Heart left ventricle (tissue), 16 donors: ENCODE measurements around the gene INTS11. TPM values are rescaled to one million over a fixed set of nuclear protein-coding genes. Genes with fewer than 3 reads are reported as not detected.

Experiments used
- ATAC-seq, 4 donors: fragments of 200-7000 bp; cut with Tn5 transposase; one replicate each; pipeline ENCODE4 v1.9.1; 2020 to 2022; ENCODE audit warnings: moderate library complexity in 4 of 4, mild to moderate bottlenecking in 3 of 4, moderate number of reproducible peaks in 1 of 4
- DNase-seq, 5 donors: peaks; one replicate each; pipeline ENCODE4 v3.0.0-alpha.2; 2020
- H3K27ac ChIP-seq, 12 donors: fragments of 200-600 bp; sonication (generic) in 4 of 12; one replicate each; pipeline versions ENCODE4 v1.5.0 to v1.8.0; 2016 to 2022; ENCODE audit warnings: mild to moderate bottlenecking in 2 of 12
- H3K27me3 ChIP-seq, 9 donors: fragments of 200-600 bp; sonication (generic) in 2 of 9; one replicate each; pipeline versions ENCODE4 v1.5.1 to v1.8.0; 2016 to 2022; ENCODE audit warnings: mild to moderate bottlenecking in 3 of 9
- H3K36me3 ChIP-seq, 9 donors: fragments of 200-600 bp; sonication (generic) in 2 of 9; one replicate each; pipeline versions ENCODE4 v1.5.0 to v1.8.0; 2018 to 2022; ENCODE audit warnings: mild to moderate bottlenecking in 2 of 9
- H3K4me1 ChIP-seq, 12 donors: fragments of 200-600 bp; sonication (generic) in 4 of 12; one replicate each; pipeline versions ENCODE4 v1.5.0 to v1.8.0; 2016 to 2022; ENCODE audit warnings: mild to moderate bottlenecking in 3 of 12
- H3K4me3 ChIP-seq, 12 donors: fragments of 200-600 bp; sonication (generic) in 4 of 12; one replicate each; pipeline versions ENCODE4 v1.5.0 to v1.8.0; 2017 to 2022; ENCODE audit warnings: mild to moderate bottlenecking in 9 of 12, moderate library complexity in 4 of 12
- H3K9me3 ChIP-seq, 12 donors: fragments of 200-600 bp; sonication (generic) in 4 of 12; one replicate each; pipeline versions ENCODE4 v1.5.0 to v1.8.0; 2016 to 2022; ENCODE audit warnings: mild to moderate bottlenecking in 1 of 12
- POLR2A ChIP-seq, 2 donors: fragments of 450-650 bp; IDR thresholded peaks; one replicate each; pipeline ENCODE4 v1.6.1; 2017; ENCODE audit warnings: antibody characterized with exemption in 2 of 2, mild to moderate bottlenecking in 2 of 2, moderate library complexity in 2 of 2
- WGBS, 4 donors: extraction: QIAGEN DNeasy Blood & Tissue Kit in 2 of 4; methylation state at CpG; one replicate each; pipeline versions ENCODE4 v1.1.5 to v1.1.7; 2013 to 2018; 5-methylcytosine and 5-hydroxymethylcytosine counted together
- intact Hi-C, 10 donors: fragments of 100-400 bp; cut with DNase I; formaldehyde crosslinking; loops; one replicate each; pipeline versions ENCODE4 v1.11.1 to v1.14.2; 2022
- polyA plus RNA-seq, 2 donors: library from polyadenylated mRNA; stranded (reverse); fragments of 200-250 nt; gene quantifications; one replicate each; pipeline ENCODE4 v1.2.3, GENCODE V29; 2013
- total RNA-seq, 9 donors: library from RNA; depleted of rRNA in 2 of 9; stranded (reverse); fragments of >200 nt in 2 of 9; fragmentation: NEBNext Ultra II Directional in 3 of 9; extraction: Animal tissue kit (Norgen Biotek cat#: 25700) in 3 of 9; gene quantifications; one replicate each; pipeline versions ENCODE4 v1.1.0 to v1.2.4, GENCODE V29; 2016 to 2023
- TF ChIP-seq, protein P1 (sequence below), 12 donors: fragments of 200-600 bp; sonication (generic) in 4 of 12; IDR thresholded peaks; one replicate each; pipeline versions ENCODE4 v1.5.0 to v1.8.0; 2018 to 2022; ENCODE audit warnings: antibody characterized with exemption in 12 of 12, mild to moderate bottlenecking in 5 of 12
- donor health status: ischemic (EF 13 %, LVEDD 7.1; RV severe dilation, severe dysfunction).
- donor health status: healthy with polysubstance abuse.
- donor health status: DM: no; HTN: yes; CAD: no.
- donor health status: DM: no; HTN: no; CAD: no.
- donor health status: ischemic (EF 25% LVEDD 6.9; RV normal size, moderate dysfunction).
- donor health status: ischemic (EF 25% LVEDD 5.7; RV mildly dilated, moderate dysfunction).
- donor health status: healthy.
- donor health status: DM: yes; HTN: yes; CAD: no.
- donor health status: ischemic (EF 35%, LVEDD 5.7; RV mildly dilated, moderate dysfunction).
- donor health status: nonischemic (EF 11% LVEDD 7.7; RV severe dilation, severe dysfunction).
- donor health status: DM: yes; HTN: yes; CAD: no.
- donor health status: PGD.
- donor health status: ischemic (EF 29% LVEDD 5.4; RV normal size, mild dysfunction).
- donor health status: nonischemic (EF 23%, LVEDD 6.1; RV moderate dilation, normal function).

Gene INTS11
- total and polyA plus RNA-seq, 11 donors, result 46.8 to 117 (median 70.7) TPM

DNA sequence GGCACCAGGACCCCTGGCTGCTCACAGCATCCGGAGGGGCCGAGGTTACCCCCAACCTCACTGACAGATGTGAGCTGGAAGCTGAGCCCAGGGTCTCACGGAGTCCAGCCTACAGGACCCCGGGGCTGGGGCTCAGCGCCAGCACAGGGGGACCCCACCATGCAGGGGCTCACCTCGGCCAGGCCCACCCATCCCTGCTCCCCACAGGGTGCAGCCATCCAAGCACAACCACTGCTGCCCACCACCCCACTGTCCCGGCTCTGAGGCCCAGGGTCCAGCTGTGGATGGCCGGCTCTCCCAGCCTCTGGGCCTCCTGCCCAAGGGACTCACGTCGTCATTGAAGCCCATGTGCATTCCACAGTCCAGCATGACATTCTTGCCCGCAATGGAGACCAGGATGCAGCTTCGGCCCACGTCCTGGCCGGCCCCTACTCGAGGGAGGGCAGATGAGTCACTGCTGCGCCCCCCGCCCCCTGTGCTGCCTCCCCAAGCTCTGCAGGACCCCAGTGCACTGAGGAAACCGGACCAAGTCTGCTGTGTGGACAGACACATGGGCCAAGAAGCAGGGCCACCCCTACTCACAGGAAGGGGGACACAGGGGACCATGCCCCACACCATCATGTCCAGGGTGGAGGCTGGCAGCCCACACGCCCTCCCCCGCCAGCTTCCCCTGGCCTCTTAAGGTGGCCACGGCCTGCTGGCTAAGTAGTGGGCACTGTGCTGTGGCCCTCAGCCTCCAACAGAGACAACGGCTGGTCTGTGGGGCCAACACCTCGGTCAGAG, 3.6 kb downstream of the INTS11 start:
- 53 to 73% (median 67%) methylated on average over 13 to 23 of the region's 23 CpGs for WGBS, 4 donors
- Histone ChIP-seq H3K4me3 (no peak overlapping the region), H3K9me3 (no peaks in the 10 kb centered on the region), H3K27me3 (no peaks in the 10 kb centered on the region), H3K36me3 (peaks cover 0 to 48% (median 30%) of the 10 kb centered on the region in 9 donors), H3K4me1 (peaks cover 2 to 66% (median 39%) of the 10 kb centered on the region in 12 donors), H3K27ac (peak overlapping the region in 2 of 12 donors; percentile 37 to 81)
- intact Hi-C loops, result no loop called here
- TF ChIP-seq, protein P1, sequence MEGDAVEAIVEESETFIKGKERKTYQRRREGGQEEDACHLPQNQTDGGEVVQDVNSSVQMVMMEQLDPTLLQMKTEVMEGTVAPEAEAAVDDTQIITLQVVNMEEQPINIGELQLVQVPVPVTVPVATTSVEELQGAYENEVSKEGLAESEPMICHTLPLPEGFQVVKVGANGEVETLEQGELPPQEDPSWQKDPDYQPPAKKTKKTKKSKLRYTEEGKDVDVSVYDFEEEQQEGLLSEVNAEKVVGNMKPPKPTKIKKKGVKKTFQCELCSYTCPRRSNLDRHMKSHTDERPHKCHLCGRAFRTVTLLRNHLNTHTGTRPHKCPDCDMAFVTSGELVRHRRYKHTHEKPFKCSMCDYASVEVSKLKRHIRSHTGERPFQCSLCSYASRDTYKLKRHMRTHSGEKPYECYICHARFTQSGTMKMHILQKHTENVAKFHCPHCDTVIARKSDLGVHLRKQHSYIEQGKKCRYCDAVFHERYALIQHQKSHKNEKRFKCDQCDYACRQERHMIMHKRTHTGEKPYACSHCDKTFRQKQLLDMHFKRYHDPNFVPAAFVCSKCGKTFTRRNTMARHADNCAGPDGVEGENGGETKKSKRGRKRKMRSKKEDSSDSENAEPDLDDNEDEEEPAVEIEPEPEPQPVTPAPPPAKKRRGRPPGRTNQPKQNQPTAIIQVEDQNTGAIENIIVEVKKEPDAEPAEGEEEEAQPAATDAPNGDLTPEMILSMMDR (IDR thresholded peaks at IDR 0.05), result no peak
- ATAC-seq, result no peak
- no peak for DNase-seq

DNA sequence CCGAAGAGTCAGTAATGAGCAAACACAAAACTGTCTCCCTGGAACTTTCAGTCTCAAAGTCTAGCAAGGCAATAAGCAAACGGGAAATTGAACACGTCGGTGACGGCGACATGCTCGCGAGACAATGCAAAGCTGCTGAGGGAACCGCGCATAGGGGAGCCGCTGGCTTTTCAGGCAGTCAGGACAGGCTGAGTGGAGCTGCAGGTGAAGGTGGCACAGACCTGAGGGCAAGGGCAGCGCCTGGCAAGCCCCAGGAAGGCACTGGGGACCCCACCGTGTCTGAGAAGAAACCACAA, 4.9 kb downstream of the INTS11 start:
- Histone ChIP-seq H3K9me3 (no peaks in the 10 kb centered on the region), H3K27ac (peak overlapping the region in 2 of 12 donors; percentile 69 to 81), H3K4me1 (peaks cover 2 to 56% (median 34%) of the 10 kb centered on the region in 12 donors), H3K4me3 (no peak overlapping the region), H3K36me3 (peaks cover 0 to 56% (median 38%) of the 10 kb centered on the region in 9 donors), H3K27me3 (no peaks in the 10 kb centered on the region)
- TF ChIP-seq, protein P1 (IDR thresholded peaks at IDR 0.05), result no peak
- no peak for TF ChIP-seq POLR2A (IDR thresholded peaks at IDR 0.05)
- intact Hi-C loops, result no loop called here
- 90 to 97% (median 94%) methylated on average over 13 of the region's 13 CpGs for WGBS, 4 donors
- ATAC-seq, result no peak
- DNase-seq, result no peak

DNA sequence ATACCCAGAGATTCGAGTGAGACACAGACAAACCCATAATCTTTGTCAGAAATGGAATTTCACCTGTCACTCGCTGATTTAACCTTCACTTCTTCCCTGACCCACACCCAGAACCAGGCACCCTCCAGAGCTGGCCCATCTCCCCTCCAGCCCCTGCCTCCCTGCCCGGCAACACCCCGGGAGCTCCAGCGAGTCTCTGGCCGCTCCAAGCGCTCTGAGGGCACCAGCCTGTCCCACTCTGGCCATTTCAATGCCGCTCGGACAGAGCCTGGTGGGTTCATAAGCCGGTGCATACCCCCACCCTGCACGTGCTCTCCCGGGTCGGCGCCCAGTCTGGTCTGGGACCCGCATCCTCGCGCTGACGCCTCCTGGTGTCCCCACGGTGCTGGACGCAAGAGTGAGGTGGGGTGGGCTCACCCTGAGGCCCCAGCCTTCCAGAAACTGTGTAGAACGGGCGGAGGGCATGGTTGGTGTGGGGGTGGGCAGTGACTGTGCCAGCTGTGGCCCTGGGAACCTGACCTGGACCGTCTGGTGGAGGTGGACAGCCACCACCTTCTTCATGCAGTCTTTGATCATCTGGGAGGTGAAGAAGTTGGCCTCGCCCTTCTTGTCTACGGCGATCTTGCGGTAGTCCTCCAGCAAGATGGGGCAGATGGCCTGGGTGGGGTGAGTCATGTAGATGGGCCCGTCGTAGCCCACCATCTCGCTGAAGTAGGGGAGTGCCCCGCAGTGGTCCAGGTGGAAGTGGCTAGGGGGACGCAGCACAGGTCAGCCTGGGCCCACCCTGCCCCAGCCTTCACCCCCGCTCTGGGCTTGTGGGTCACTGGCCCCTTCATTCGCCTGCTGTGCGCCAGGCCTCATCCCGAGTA, 5.4 kb downstream of the INTS11 start:
- TF ChIP-seq, protein P1 (IDR thresholded peaks at IDR 0.05), result no peak
- no peak for TF ChIP-seq POLR2A (IDR thresholded peaks at IDR 0.05)
- peaks cover 2 to 56% (median 34%) of the 10 kb centered on the region in 12 donors for H3K4me1 ChIP-seq

DNA sequence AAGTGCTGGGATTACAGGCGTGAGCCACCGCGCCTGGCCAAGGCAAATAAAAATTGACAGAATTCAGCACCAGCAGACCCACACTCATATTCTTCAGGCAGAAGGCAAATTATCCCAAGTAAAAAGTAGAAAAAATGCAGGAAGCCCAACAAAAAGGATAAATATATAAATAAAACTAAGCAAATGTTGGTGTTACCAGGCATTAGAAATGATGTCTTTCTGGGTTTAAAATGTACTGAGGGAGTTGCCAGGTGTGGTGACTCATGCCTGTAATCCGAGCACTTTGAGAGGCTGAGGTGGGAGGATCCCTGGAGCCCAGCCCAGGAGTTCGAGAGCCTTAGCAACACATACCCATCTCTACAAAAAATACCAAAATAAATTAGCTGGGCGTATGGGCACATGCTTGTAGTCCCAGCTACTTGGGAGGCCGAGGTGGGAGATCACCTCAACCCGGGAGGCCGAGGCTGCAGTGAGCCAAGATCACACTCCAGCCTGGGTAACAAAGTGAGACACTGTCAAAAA, 6.3 kb downstream of the INTS11 start:
- TF ChIP-seq POLR2A (IDR thresholded peaks at IDR 0.05), result no peak
- TF ChIP-seq, protein P1 (IDR thresholded peaks at IDR 0.05), result no peak
- H3K4me1 ChIP-seq, result peaks cover 0 to 51% (median 29%) of the 10 kb centered on the region in 12 donors
- peak in 4 of 5 donors; percentile 72 to 89 (median 82) for DNase-seq
- intact Hi-C loops, result no loop called here
- peak overlapping the region in 11 of 12 donors; percentile 33 to 81 (median 46) for H3K27ac ChIP-seq
- 60 to 66% (median 65%) methylated on average over 9 of the region's 9 CpGs for WGBS, 4 donors
- ATAC-seq, result peak; percentile 65 to 83 (median 73)
- peaks cover 0 to 70% (median 52%) of the 10 kb centered on the region in 9 donors for H3K36me3 ChIP-seq
- H3K9me3 ChIP-seq, result no peaks in the 10 kb centered on the region
- H3K4me3 ChIP-seq, result no peak overlapping the region
- H3K27me3 ChIP-seq, result no peaks in the 10 kb centered on the region

More for the DNA sequence above, 5.4 kb downstream of the INTS11 start:
- Histone ChIP-seq H3K9me3 (no peaks in the 10 kb centered on the region), H3K27me3 (no peaks in the 10 kb centered on the region), H3K4me3 (no peak overlapping the region), H3K36me3 (peaks cover 0 to 62% (median 43%) of the 10 kb centered on the region in 9 donors), H3K27ac (peak overlapping the region in 10 of 12 donors; percentile 33 to 81 (median 53))
- WGBS, 4 donors, result 88 to 92% (median 91%) methylated on average over 25 to 36 of the region's 36 CpGs
- ATAC-seq (peak in 2 of 4 donors; percentile 2 to 5), DNase-seq (no peak)
- intact Hi-C loops, result no loop called here
